HepG2 (cell line): Measurements from ENCODE around the gene NFKBIZ. TPM values are rescaled to one million over a fixed set of nuclear protein-coding genes. Genes with fewer than 3 reads are reported as not detected.

Experiments used
- ATAC-seq: fragments of 200-7000 bp; cut with Tn5 transposase; 3 replicates; pipeline ENCODE4 v1.9.1; 2020; ENCODE audit warnings: mild to moderate bottlenecking, moderate library complexity
- BruUV-seq: library from RNA; stranded (reverse); fragments of 400-500 nt; replicated peaks from 2 replicates; lab custom pipeline; 2021; lab: Mats Ljungman, UMichigan
- CTCF ChIA-PET: fragments of 300-600 bp; formaldehyde crosslinking; extraction: SDS; loops from one replicate; lab custom pipeline; 2021; ENCODE audit warnings: low total read pairs, inconsistent platforms, low intra/inter-chr PET ratio; lab: Yijun Ruan, JAX
- POLR2A ChIA-PET: fragments of 350-600 bp; sonication (Branson Sonifier 250); formaldehyde crosslinking; loops from one replicate; lab custom pipeline; 2020; ENCODE audit warnings: antibody characterized with exemption, inconsistent platforms; lab: Yijun Ruan, JAX
- DNase-seq: peaks from one replicate; pipeline ENCODE4 v3.0.0-alpha.2; 2015; ENCODE audit warnings: low spot score
- FAIRE-seq: peaks from 3 replicates; lab custom pipeline; 2011; peaks lifted over from hg19 to GRCh38; lab: Jason Lieb, UNC
- H2AFZ ChIP-seq: one replicate; pipeline ENCODE4 v1.6.1; 2011; ENCODE audit warnings: low read length, inconsistent platforms
- H3K27ac ChIP-seq: fragments of 300-600 bp; 3 replicates; pipeline ENCODE4 v1.8.0; 2011; ENCODE audit warnings: mixed run types, mild to moderate bottlenecking, mixed read lengths, low read length, inconsistent platforms; ENCODE audit not compliant: insufficient read depth; ENCODE audit errors: extremely low read length
- H3K27me3 ChIP-seq, 2 experiments: fragments of 200-600 bp in 1 of 2; 2 replicates in 1 of 2; 3 replicates in 1 of 2; pipeline versions ENCODE4 v1.6.0 to v1.8.0; 2011; ENCODE audit warnings: low read length in 2 of 2, mild to moderate bottlenecking in 2 of 2, moderate library complexity in 2 of 2, inconsistent platforms in 1 of 2; ENCODE audit not compliant: insufficient read depth in 2 of 2, control insufficient read depth in 1 of 2
- H3K36me3 ChIP-seq, 2 experiments: fragments of 200-600 bp in 1 of 2; replicated peaks in 1 of 2; 2 replicates in 1 of 2; 3 replicates in 1 of 2; pipeline versions ENCODE4 v1.5.1 to v1.8.0; 2011; ENCODE audit warnings: low read length in 2 of 2, inconsistent platforms in 1 of 2; ENCODE audit not compliant: insufficient read depth in 2 of 2, control insufficient read depth in 1 of 2
- H3K4me1 ChIP-seq: 2 replicates; pipeline ENCODE4 v1.5.1; 2012; ENCODE audit warnings: low read length, inconsistent platforms; ENCODE audit not compliant: insufficient read depth
- H3K4me2 ChIP-seq: 2 replicates; pipeline ENCODE4 v1.6.0; 2011; ENCODE audit warnings: low read depth, low read length, inconsistent platforms
- H3K4me3 ChIP-seq, 3 experiments: fragments of 200-600 bp in 1 of 3; sonication (generic), shearing (Covaris generic) in 1 of 3; replicated peaks in 1 of 3; 2 replicates each; pipeline ENCODE4 v1.5.1; 2011 to 2016; ENCODE audit warnings: low read length in 3 of 3, inconsistent platforms in 2 of 3, low read depth in 2 of 3, mild to moderate bottlenecking in 2 of 3, control low read depth in 1 of 3, mixed read lengths in 1 of 3; ENCODE audit not compliant: insufficient read depth in 1 of 3
- H3K79me2 ChIP-seq: one replicate; pipeline ENCODE4 v1.6.1; 2011; ENCODE audit warnings: low read length, inconsistent platforms; ENCODE audit not compliant: insufficient read depth
- H3K9ac ChIP-seq: 2 replicates; pipeline ENCODE4 v1.6.0; 2011; ENCODE audit warnings: mild to moderate bottlenecking, low read depth, low read length, inconsistent platforms; ENCODE audit not compliant: insufficient read depth
- H3K9me3 ChIP-seq: 2 replicates; pipeline ENCODE4 v1.5.1; 2012; ENCODE audit warnings: mild to moderate bottlenecking, low read length
- H4K20me1 ChIP-seq: 2 replicates; pipeline ENCODE4 v1.6.0; 2011; ENCODE audit warnings: inconsistent platforms, mild to moderate bottlenecking, low read length, moderate library complexity; ENCODE audit not compliant: insufficient read depth
- ARID4A ChIP-seq: sonication (generic); formaldehyde crosslinking; IDR thresholded peaks from 2 replicates; pipeline ENCODE4 v1.5.0; 2020; ENCODE audit warnings: mild to moderate bottlenecking, missing genetic modification reagents, borderline replicate concordance
- CHD4 ChIP-seq: fragments of 200-600 bp; sonication (generic); IDR thresholded peaks from 2 replicates; pipeline ENCODE4 v1.7.0; 2017; ENCODE audit warnings: mild to moderate bottlenecking, low read length, borderline replicate concordance
- DPF2 ChIP-seq: sonication (generic); formaldehyde crosslinking; IDR thresholded peaks from 2 replicates; pipeline ENCODE4 v1.4.0; 2020; ENCODE audit warnings: mild to moderate bottlenecking, low read depth, missing genetic modification reagents, borderline replicate concordance
- NCOA1 ChIP-seq: sonication (generic); formaldehyde crosslinking; IDR thresholded peaks from 2 replicates; pipeline ENCODE4 v1.9.0; 2021; ENCODE audit warnings: missing genetic modification reagents
- PAXIP1 ChIP-seq: sonication (generic); formaldehyde crosslinking; conservative IDR thresholded peaks from 2 replicates; pipeline ENCODE4 v1.4.0; 2020; ENCODE audit warnings: mild to moderate bottlenecking, missing genetic modification reagents, moderate library complexity
- PHF20 ChIP-seq: sonication (generic); formaldehyde crosslinking; IDR thresholded peaks from 2 replicates; pipeline ENCODE4 v1.5.0; 2020; ENCODE audit warnings: mild to moderate bottlenecking, missing genetic modification reagents
- TFDP2 ChIP-seq: sonication (generic); formaldehyde crosslinking; IDR thresholded peaks from 2 replicates; pipeline ENCODE4 v1.4.0; 2020; ENCODE audit warnings: missing genetic modification reagents
- ZNF235 ChIP-seq: sonication (generic); formaldehyde crosslinking; IDR thresholded peaks from 2 replicates; pipeline ENCODE4 v1.8.1; 2023; ENCODE audit warnings: mild to moderate bottlenecking, missing genetic modification reagents, borderline replicate concordance
- ZNF282 ChIP-seq: fragments of 450-650 bp; IDR thresholded peaks from 2 replicates; pipeline ENCODE4 v1.6.1; 2018; ENCODE audit not compliant: partially characterized antibody
- ZNF354B ChIP-seq: sonication (generic); formaldehyde crosslinking; IDR thresholded peaks from 2 replicates; pipeline ENCODE4 v1.8.0; 2022; ENCODE audit warnings: mild to moderate bottlenecking, missing genetic modification reagents
- ZNF414 ChIP-seq: sonication (generic); formaldehyde crosslinking; IDR thresholded peaks from 2 replicates; pipeline ENCODE4 v1.5.0; 2020; ENCODE audit warnings: missing genetic modification reagents
- ZNF556 ChIP-seq: sonication (generic); formaldehyde crosslinking; IDR thresholded peaks from 2 replicates; pipeline ENCODE4 v1.4.0; 2020; ENCODE audit warnings: mild to moderate bottlenecking, missing genetic modification reagents, borderline replicate concordance
- ZNF644 ChIP-seq: IDR thresholded peaks from 2 replicates; pipeline ENCODE4 v1.6.1; 2016; ENCODE audit warnings: low read depth
- WGBS: methylation state at CpG from one replicate; pipeline ENCODE4 v1.1.6; 2017; ENCODE audit warnings: low lambda C conversion rate; 5-methylcytosine and 5-hydroxymethylcytosine counted together
- in situ Hi-C: cut with HindIII; loops from 2 replicates; pipeline ENCODE4 v1.10.0; 2017; ENCODE audit warnings: low pct_unique_long_range_greater_than_20kb; ENCODE audit not compliant: extremely low pct_ligation_motif_present
- intact Hi-C: fragments of 100-400 bp; cut with micrococcal nuclease; formaldehyde crosslinking; loops from one replicate; pipeline ENCODE4 v1.10.0; 2022; ENCODE audit not compliant: unreplicated experiment
- polyA plus RNA-seq, 8 experiments: library from polyadenylated mRNA; depleted of rRNA in 3 of 8; stranded (reverse) in 7 of 8; unstranded in 1 of 8; fragments of >200 nt; fragmentation: Illumina TruSeq in 4 of 8; extraction: Trizol in 4 of 8; gene quantifications; 2 replicates each; pipeline versions ENCODE4 v1.2.1 to v1.2.3, GENCODE V29; 2011 to 2016; ENCODE audit warnings: low read depth in 4 of 8, missing spikeins in 1 of 8, mixed read lengths in 1 of 8; ENCODE audit not compliant: insufficient read depth in 1 of 8
- total RNA-seq, 5 experiments: library from RNA; depleted of rRNA; stranded (reverse); fragments of >200 nt; fragmentation: Illumina TruSeq; extraction: Trizol; gene quantifications; 2 replicates each; pipeline ENCODE4 v1.2.3, GENCODE V29; 2016; ENCODE audit warnings: low read depth in 1 of 5

NFKBIZ gene
- total and polyA plus RNA-seq, 2 of the 13 experiments (the other 11 are each of a cell fraction or from before 2014, with no cell fraction given): 25.9 to 60.6 TPM

- TF ChIP-seq TFDP2 (CRISPR knock-in tag) (no peak), CHD4 (no peak), ZNF235 (CRISPR knock-in tag) (no peak), NCOA1 (CRISPR knock-in tag) (no peak), ZNF556 (no peak)
Measured at GRCh38 chr3:101806491-101806890, 42.8 kb upstream of the NFKBIZ start (continued).

GRCh38 chr3:101807888-101808287 is 41.4 kb upstream of the NFKBIZ start:
- FAIRE-seq: no peak
- DNase-seq: no peak
- Histone ChIP-seq H3K27me3 (no peaks in the 10 kb centered on the region), H3K4me1 (peaks cover 18% of the 10 kb centered on the region), H4K20me1 (no peaks in the 10 kb centered on the region), H3K9ac (no peak overlapping the region), H3K79me2 (no peaks in the 10 kb centered on the region), H2AFZ (no peak overlapping the region), H3K36me3 (0 out of 5 replicates have a peak, but pooled peaks cover 0 to 2% of the 10 kb centered on the region in 2 experiments), H3K4me3 (no peak overlapping the region), H3K27ac (no peak overlapping the region), H3K9me3 (no peaks in the 10 kb centered on the region), H3K4me2 (no peak overlapping the region)
- 89% methylated on average over 2 of the region's 2 CpGs for WGBS
- no TSS peak for BruUV-seq
- in situ Hi-C loops: loop anchor here (5.0 to 10.0 kb wide), 2 partner anchors 419 to 727 kb away; no protein-coding TSS in a partner anchor
- no peak for ATAC-seq
- intact Hi-C loops: loop anchor here (10.0 kb wide), 1 partner anchor 187 kb away; no protein-coding TSS in a partner anchor
- ChIA-PET CTCF (no interaction called here), POLR2A (no interaction called here)
- TF ChIP-seq ZNF282: no peak
- no peak for TF ChIP-seq ZNF354B (CRISPR knock-in tag)
- TF ChIP-seq PHF20: no peak
- no peak for TF ChIP-seq ZNF414 (CRISPR knock-in tag)
- TF ChIP-seq DPF2 (CRISPR knock-in tag): no peak
- no peak for TF ChIP-seq PAXIP1
- no peak for TF ChIP-seq ZNF644 (CRISPR knock-in tag)
- TF ChIP-seq ZNF235 (CRISPR knock-in tag): no peak
- no peak for TF ChIP-seq ARID4A (CRISPR knock-in tag)
